Activated T-cell treated with anti-CD3 and anti-CD28 coated beads, Interleukin-2, amount 50 U/mL, for 4 hours (primary cell): ENCODE results near the gene CCND2. TPM values are rescaled to one million over a fixed set of nuclear protein-coding genes. Genes with fewer than 3 reads are reported as not detected.

ENCODE experiments used
- ATAC-seq, 2 donors: fragments of 200-7000 bp; cut with Tn5 transposase; one replicate each; pipeline ENCODE4 v1.10.0; 2021
- DNase-seq: peaks from one replicate; pipeline ENCODE4 v3.0.0-alpha.2; 2020
- H3K27me3 Mint-ChIP-seq: one replicate; pipeline ENCODE4 v1.8.0; 2021; ENCODE audit warnings: low read depth, mixed read lengths
- H3K36me3 Mint-ChIP-seq: one replicate; pipeline ENCODE4 v1.8.0; 2022; ENCODE audit warnings: mixed read lengths; ENCODE audit not compliant: insufficient read depth
- H3K4me1 Mint-ChIP-seq: one replicate; pipeline ENCODE4 v1.8.0; 2021; ENCODE audit warnings: low read depth, mixed read lengths
- H3K4me3 Mint-ChIP-seq: one replicate; pipeline ENCODE4 v1.8.0; 2021; ENCODE audit warnings: mild to moderate bottlenecking, moderate library complexity, mixed read lengths
- H3K9me3 Mint-ChIP-seq: one replicate; pipeline ENCODE4 v1.8.0; 2021; ENCODE audit warnings: mixed read lengths
- total RNA-seq, 3 donors: library from RNA; stranded (reverse); gene quantifications; one replicate each; pipeline ENCODE4 v1.2.1, GENCODE V29; 2021

The CCND2 gene
- total RNA-seq, 3 donors from 2014 or later: 867 to 1,094 (median 990) TPM

DNA sequence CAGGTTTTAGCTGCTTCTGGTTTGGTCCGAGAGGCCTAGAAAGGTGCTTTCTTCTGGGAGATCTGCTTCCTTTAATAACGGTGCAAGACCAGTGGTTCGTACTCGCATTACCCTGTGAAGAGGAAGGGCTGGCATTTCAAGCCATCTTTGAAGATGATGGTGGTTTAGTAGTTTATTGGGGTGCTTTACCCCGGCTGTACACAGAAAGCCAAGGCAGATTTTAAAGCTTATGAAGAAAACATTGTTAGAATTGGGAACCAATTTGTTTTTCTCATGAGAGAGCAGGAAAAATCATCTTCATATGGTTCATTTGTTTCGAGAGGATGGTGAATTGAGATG is 3.6 kb downstream of the CCND2 start:
- H3K9me3 Mint-ChIP-seq: no peaks in the 10 kb centered on the region
- peaks cover 61% of the 10 kb centered on the region for H3K4me1 Mint-ChIP-seq
- no peaks in the 10 kb centered on the region for H3K27me3 Mint-ChIP-seq
- H3K4me3 Mint-ChIP-seq: peak overlapping the region; percentile 98
- DNase-seq: no peak
- ATAC-seq: no peak
- peaks cover 50% of the 10 kb centered on the region for H3K36me3 Mint-ChIP-seq

DNA sequence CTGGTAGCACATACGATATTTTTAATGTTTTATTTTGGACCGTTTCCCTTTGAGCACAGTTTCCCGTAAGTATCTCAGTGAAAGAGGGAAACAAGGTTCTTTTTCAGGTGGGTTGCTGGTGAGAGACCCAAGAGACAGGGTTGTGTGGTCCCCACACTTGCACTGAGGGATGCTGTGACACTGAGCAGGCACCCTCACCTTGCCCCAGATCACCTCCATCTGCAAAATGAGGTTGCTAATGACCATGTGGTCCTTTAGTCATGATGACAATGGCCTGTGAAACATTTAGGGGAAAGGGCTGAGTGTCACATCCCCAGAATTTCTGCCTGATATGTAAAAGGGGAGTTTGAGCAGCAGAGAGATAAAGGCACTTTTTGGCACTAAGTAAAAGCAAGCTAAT is 4.3 kb downstream of the CCND2 start:
- peaks cover 66% of the 10 kb centered on the region for H3K4me1 Mint-ChIP-seq
- H3K9me3 Mint-ChIP-seq: no peaks in the 10 kb centered on the region
- H3K4me3 Mint-ChIP-seq: peak overlapping the region; percentile 98
- H3K36me3 Mint-ChIP-seq: peaks cover 57% of the 10 kb centered on the region
- no peaks in the 10 kb centered on the region for H3K27me3 Mint-ChIP-seq
- DNase-seq (no peak), ATAC-seq (no peak)

GRCh38 chr12:4278329-4279197 is 5.0 kb downstream of the CCND2 start:
- Mint-ChIP-seq H3K9me3 (no peaks in the 10 kb centered on the region), H3K4me3 (peak overlapping the region; percentile 98), H3K27me3 (no peaks in the 10 kb centered on the region), H3K4me1 (peaks cover 70% of the 10 kb centered on the region), H3K36me3 (peaks cover 61% of the 10 kb centered on the region)
- no peak for DNase-seq
- ATAC-seq: no peak

GRCh38 chr12:4279198-4279690 is 5.7 kb downstream of the CCND2 start:
- Mint-ChIP-seq H3K4me1 (peaks cover 75% of the 10 kb centered on the region), H3K9me3 (no peaks in the 10 kb centered on the region), H3K4me3 (peak overlapping the region; percentile 98), H3K36me3 (peaks cover 66% of the 10 kb centered on the region), H3K27me3 (no peaks in the 10 kb centered on the region)
- no peak for ATAC-seq
- no peak for DNase-seq

DNA sequence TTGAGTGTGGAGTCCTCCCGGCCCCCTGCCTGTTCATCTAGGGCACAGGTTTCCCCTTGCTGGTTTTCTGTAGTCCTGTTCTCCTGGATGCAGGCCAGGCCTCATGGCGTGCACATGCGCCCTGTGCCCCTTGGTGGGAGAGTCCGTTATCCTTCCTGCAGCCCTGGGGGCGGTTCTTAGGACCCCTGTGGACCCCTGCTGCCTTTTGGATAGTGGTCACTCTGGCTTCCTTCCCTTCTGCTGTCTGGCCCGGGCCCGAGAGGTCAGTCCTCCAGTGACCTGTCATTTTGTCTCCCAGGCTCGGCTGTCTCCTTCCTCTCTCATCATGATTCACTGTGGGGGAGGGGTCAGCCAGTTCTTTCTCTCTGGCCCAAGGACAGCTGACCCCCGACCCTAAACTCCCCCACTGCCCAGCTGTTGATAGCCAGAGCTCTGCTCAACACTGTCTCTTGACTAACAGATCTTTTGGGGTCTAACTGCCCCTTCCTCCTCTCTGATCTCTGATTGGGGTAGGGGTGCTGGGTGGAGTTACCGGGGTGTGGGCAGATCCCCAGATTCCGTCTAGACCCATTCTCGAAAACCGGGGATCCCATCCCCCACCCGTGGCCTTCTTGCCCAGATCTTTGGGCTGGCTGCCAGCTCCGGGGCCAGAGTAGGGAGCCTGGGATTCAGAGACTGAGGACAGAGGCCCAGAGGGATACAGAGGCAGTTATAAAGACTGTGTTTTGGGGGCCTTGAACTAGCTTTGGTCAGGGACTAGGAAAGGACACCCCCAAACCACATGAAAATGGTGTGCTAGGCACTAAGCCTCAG is 7.0 kb downstream of the CCND2 start:
- Mint-ChIP-seq H3K9me3 (no peaks in the 10 kb centered on the region), H3K4me1 (peaks cover 82% of the 10 kb centered on the region), H3K27me3 (no peaks in the 10 kb centered on the region), H3K4me3 (peak overlapping the region; percentile 65), H3K36me3 (peaks cover 74% of the 10 kb centered on the region)
- no peak for DNase-seq
- no peak for ATAC-seq

- peaks cover 74% of the 10 kb centered on the region for H3K36me3 Mint-ChIP-seq
- no peak for DNase-seq
- H3K4me1 Mint-ChIP-seq: peaks cover 87% of the 10 kb centered on the region
- no peaks in the 10 kb centered on the region for H3K9me3 Mint-ChIP-seq
- no peak overlapping the region for H3K4me3 Mint-ChIP-seq
- no peaks in the 10 kb centered on the region for H3K27me3 Mint-ChIP-seq
- no peak for ATAC-seq
Measured at GRCh38 chr12:4281173-4281654, 7.7 kb downstream of the CCND2 start.

GRCh38 chr12:4282103-4282891 is 8.7 kb downstream of the CCND2 start:
- peaks cover 74% of the 10 kb centered on the region for H3K36me3 Mint-ChIP-seq
- no peaks in the 10 kb centered on the region for H3K9me3 Mint-ChIP-seq
- H3K4me1 Mint-ChIP-seq: peaks cover 89% of the 10 kb centered on the region
- DNase-seq (no peak), ATAC-seq (peak in 1 of 2 donors; percentile 8)
- H3K27me3 Mint-ChIP-seq: no peaks in the 10 kb centered on the region
- H3K4me3 Mint-ChIP-seq: no peak overlapping the region

GRCh38 chr12:4282892-4283511 is 9.4 kb downstream of the CCND2 start:
- Mint-ChIP-seq H3K9me3 (no peaks in the 10 kb centered on the region), H3K27me3 (no peaks in the 10 kb centered on the region), H3K4me3 (no peak overlapping the region), H3K36me3 (peaks cover 74% of the 10 kb centered on the region), H3K4me1 (peaks cover 89% of the 10 kb centered on the region)
- DNase-seq: no peak
- ATAC-seq: peak in 1 of 2 donors; percentile 11

DNA sequence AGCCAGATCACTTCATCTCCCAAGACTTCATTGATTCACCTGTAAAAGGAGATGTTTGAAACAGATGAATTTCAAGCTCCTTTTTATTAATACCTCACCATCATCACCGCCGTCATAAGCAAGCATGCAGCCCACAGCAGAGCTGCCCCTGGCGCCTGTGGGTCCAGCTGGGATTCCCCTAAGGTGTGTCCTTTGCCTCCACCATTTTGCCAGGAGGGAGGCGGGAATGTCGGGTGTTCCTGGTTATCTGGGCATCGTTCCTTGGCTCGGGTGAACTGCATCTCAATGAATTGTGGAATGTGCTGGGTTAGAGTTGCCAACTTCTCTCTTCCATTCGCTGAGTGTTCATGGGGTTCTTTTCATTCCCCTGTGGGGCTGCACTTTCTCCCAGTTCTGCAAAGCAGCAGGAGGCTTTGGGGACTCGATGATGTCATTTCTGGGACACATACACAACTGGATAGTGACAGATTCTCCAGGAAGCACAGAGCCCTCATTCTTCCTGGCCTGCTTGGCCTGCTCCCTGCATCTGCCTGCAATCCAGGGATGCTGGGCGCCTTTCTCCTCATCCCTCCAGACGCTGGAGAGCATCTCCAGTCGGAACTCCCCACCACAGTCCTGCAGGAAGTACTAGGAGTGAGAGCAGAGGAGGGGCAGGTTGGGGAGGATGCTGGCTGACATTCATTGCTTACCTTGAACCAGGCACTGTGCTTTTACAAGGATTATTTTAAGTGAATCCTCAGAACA is 10.1 kb downstream of the CCND2 start:
- peaks cover 89% of the 10 kb centered on the region for H3K4me1 Mint-ChIP-seq
- H3K36me3 Mint-ChIP-seq: peaks cover 75% of the 10 kb centered on the region
- ATAC-seq: no peak
- no peak overlapping the region for H3K4me3 Mint-ChIP-seq
- no peak for DNase-seq
- no peaks in the 10 kb centered on the region for H3K9me3 Mint-ChIP-seq
- no peaks in the 10 kb centered on the region for H3K27me3 Mint-ChIP-seq

DNA sequence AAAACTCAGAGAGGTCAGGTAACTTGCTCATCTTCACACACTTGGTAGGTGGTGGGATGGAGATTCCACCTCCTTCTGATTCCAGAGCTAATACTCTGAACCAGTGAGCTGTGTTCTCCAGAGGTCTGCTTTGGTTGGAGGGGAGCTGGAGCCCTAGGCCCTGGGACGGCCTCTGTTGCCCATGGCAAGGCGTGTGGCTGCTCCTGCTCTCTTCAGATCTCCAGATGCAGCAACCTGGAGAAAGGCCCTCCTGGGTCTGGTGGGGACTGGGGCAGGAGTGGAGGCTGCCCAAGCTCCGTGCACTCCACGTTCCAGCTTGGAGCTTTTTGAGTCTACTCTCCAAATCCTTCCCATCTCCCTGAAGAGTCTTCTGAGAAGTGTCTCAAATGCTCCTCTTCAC is 10.7 kb downstream of the CCND2 start:
- Mint-ChIP-seq H3K9me3 (no peaks in the 10 kb centered on the region), H3K4me3 (no peak overlapping the region), H3K4me1 (peaks cover 86% of the 10 kb centered on the region), H3K36me3 (peaks cover 73% of the 10 kb centered on the region), H3K27me3 (no peaks in the 10 kb centered on the region)
- DNase-seq (no peak), ATAC-seq (no peak)

DNA sequence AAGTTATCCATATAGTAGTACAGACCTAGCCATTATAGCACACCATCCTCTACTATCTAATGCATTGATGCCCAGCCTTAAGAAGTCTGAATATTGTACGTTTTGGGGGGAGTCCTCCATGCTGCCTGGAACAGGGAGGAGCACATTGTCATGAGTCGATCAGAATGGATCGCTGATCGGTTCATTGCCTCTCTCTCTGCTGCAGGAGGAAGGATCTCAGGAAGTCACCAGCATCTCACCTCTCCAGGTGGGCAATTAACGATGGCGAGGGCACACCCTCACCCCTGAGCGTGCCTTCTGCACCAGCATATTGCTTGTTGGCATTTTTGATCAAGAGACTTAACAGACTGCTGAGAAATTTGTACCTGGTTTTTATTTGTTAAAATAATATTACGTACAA is 11.5 kb downstream of the CCND2 start:
- no peaks in the 10 kb centered on the region for H3K27me3 Mint-ChIP-seq
- no peaks in the 10 kb centered on the region for H3K9me3 Mint-ChIP-seq
- no peak for DNase-seq
- H3K36me3 Mint-ChIP-seq: peaks cover 70% of the 10 kb centered on the region
- H3K4me3 Mint-ChIP-seq: no peak overlapping the region
- no peak for ATAC-seq
- H3K4me1 Mint-ChIP-seq: peaks cover 85% of the 10 kb centered on the region

- DNase-seq (no peak), ATAC-seq (no peak)
- peaks cover 74% of the 10 kb centered on the region for H3K36me3 Mint-ChIP-seq
- H3K9me3 Mint-ChIP-seq: no peaks in the 10 kb centered on the region
- H3K4me1 Mint-ChIP-seq: peaks cover 86% of the 10 kb centered on the region
- no peak overlapping the region for H3K4me3 Mint-ChIP-seq
- H3K27me3 Mint-ChIP-seq: no peaks in the 10 kb centered on the region
Measured at GRCh38 chr12:4286228-4286627, 12.7 kb downstream of the CCND2 start.

DNA sequence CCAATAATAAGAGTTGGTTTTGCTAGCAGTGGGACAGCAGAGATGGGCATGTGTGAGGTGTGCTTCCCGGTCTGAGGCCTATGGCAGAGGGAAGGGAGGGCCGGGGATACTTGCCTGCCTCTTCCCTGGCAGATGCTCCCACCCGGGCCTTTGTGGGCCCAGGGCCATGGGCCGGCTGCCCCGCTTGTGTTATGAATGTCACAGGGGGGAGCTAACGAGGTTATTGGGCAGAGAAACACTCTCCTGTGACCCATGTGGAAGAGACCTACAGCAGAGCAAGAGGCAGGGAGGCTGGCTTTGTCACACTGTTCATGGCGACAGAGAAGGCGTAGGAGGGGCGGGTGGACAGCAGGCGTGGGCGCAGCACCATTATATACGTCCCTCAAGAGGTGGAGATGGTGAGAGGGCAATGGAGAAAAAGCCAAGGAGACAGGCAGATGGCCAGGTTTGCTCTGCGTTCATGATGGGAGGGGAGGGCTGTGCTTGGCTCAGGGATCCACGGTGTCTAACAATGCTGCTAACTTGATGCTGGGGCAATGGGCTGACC is 13.3 kb downstream of the CCND2 start:
- H3K9me3 Mint-ChIP-seq: no peaks in the 10 kb centered on the region
- H3K4me1 Mint-ChIP-seq: peaks cover 87% of the 10 kb centered on the region
- peak overlapping the region; percentile 17 for H3K4me3 Mint-ChIP-seq
- ATAC-seq: no peak
- DNase-seq: no peak
- H3K36me3 Mint-ChIP-seq: peaks cover 77% of the 10 kb centered on the region
- H3K27me3 Mint-ChIP-seq: no peaks in the 10 kb centered on the region
